Measurements from ENCODE around the gene SUV39H2. TPM values are rescaled to one million over a fixed set of nuclear protein-coding genes. Genes with fewer than 3 reads are reported as not detected.
"Not testable (repeated sequence)": the region's sequence is repeated elsewhere in the genome, so short reads cannot be mapped to it uniquely, and the experiment has no call there.

The SUV39H2 gene
- total and polyA plus RNA-seq, 8 donors, result 1.1 to 5.9 (median 3.1) TPM

- FAIRE-seq, result no peak
- H3K4me3 ChIP-seq, result no peak overlapping the region
- intact Hi-C loops (cut with DNase I), result no loop called here
- no peak for ATAC-seq
- H3K27me3 ChIP-seq, result no peaks in the 10 kb centered on the region
- H3K27ac ChIP-seq, result no peak overlapping the region
- peaks cover 0 to 2% (median 0%) of the 10 kb centered on the region in 3 donors for H3K36me3 ChIP-seq
- 97 to 99% methylated on average over 2 of the region's 2 CpGs for WGBS, 2 donors
- no peaks in the 10 kb centered on the region for H3K9me3 ChIP-seq
- H3K4me1 ChIP-seq, result no peaks in the 10 kb centered on the region
- DNase-seq, result no peak
- TF ChIP-seq CTCF (IDR thresholded peaks at IDR 0.05), result no peak
Measured at GRCh38 chr10:14905890-14906289, 27.2 kb downstream of the SUV39H2 start.

GRCh38 chr10:14906765-14907164 lies 28.1 kb downstream of the SUV39H2 start:
- no peak for FAIRE-seq
- intact Hi-C loops (cut with DNase I), result no loop called here

GRCh38 chr10:14907591-14907990 lies 28.9 kb downstream of the SUV39H2 start:
- H3K27ac ChIP-seq; ATAC-seq; intact Hi-C loops (cut with DNase I); FAIRE-seq; H3K36me3 ChIP-seq; H3K9me3 ChIP-seq; DNase-seq; H3K27me3 ChIP-seq; H3K4me3 ChIP-seq; H3K4me1 ChIP-seq: not testable (repeated sequence)
- 98 to 99% methylated on average over 4 of the region's 4 CpGs for whole genome bisulfite sequencing, 2 donors

More at GRCh38 chr10:14906765-14907164, 28.1 kb downstream of the SUV39H2 start:
- ATAC-seq (no peak), DNase-seq (no peak)
- Histone ChIP-seq H3K4me3 (no peak overlapping the region), H3K36me3 (peaks cover 0 to 5% (median 0%) of the 10 kb centered on the region in 3 donors), H3K9me3 (no peaks in the 10 kb centered on the region), H3K27me3 (no peaks in the 10 kb centered on the region), H3K27ac (no peak overlapping the region), H3K4me1 (no peaks in the 10 kb centered on the region)
- no peak for TF ChIP-seq CTCF (IDR thresholded peaks at IDR 0.05)
- WGBS, 2 donors, result 95 to 99% methylated on average over 2 of the region's 2 CpGs

- FAIRE-seq (no peak), ATAC-seq (no peak), DNase-seq (no peak)
- TF ChIP-seq CTCF (IDR thresholded peaks at IDR 0.05), result no peak
- H3K27ac ChIP-seq, result no peak overlapping the region
- intact Hi-C loops (cut with DNase I), result no loop called here
- H3K27me3 ChIP-seq, result no peaks in the 10 kb centered on the region
- H3K4me3 ChIP-seq, result no peak overlapping the region
- H3K9me3 ChIP-seq, result no peaks in the 10 kb centered on the region
- no peaks in the 10 kb centered on the region for H3K4me1 ChIP-seq
- peaks cover 0 to 5% (median 0%) of the 10 kb centered on the region in 3 donors for H3K36me3 ChIP-seq
- 89 to 91% methylated on average over 2 of the region's 2 CpGs for WGBS, 2 donors
Measured at GRCh38 chr10:14909101-14909500, 30.4 kb downstream of the SUV39H2 start.

GRCh38 chr10:14910953-14911352 lies 32.3 kb downstream of the SUV39H2 start:
- DNase-seq (no peak), FAIRE-seq (no peak), ATAC-seq (no peak)
- intact Hi-C loops (cut with DNase I), result no loop called here
- no peaks in the 10 kb centered on the region for H3K4me1 ChIP-seq
- H3K27ac ChIP-seq, result no peak overlapping the region
- WGBS, 2 donors, result 98% methylated on average over 4 of the region's 4 CpGs
- H3K4me3 ChIP-seq, result no peak overlapping the region
- no peaks in the 10 kb centered on the region for H3K27me3 ChIP-seq
- TF ChIP-seq CTCF (IDR thresholded peaks at IDR 0.05), result no peak
- H3K9me3 ChIP-seq, result no peaks in the 10 kb centered on the region
- peaks cover 0 to 5% (median 0%) of the 10 kb centered on the region in 3 donors for H3K36me3 ChIP-seq
